Cardiac muscle cell (in vitro differentiated cells and primary cell): ENCODE results near the gene KLF6. TPM values are rescaled to one million over a fixed set of nuclear protein-coding genes. Genes with fewer than 3 reads are reported as not detected.
A peak's percentile ranks its signal among the peaks of the same experiment; 100 is the strongest.

Experiments used
- DNase-seq, 2 donors: peaks; one replicate each; pipeline versions ENCODE4 v3.0.0 to v3.0.0-alpha.2; 2010 to 2017; ENCODE audit warnings: low read depth in 1 of 2, low spot score in 1 of 2
- H3K27ac ChIP-seq: fragments of 200-600 bp; sonication (generic); 2 replicates; pipeline ENCODE4 v1.5.1; 2016
- H3K27me3 ChIP-seq: fragments of 200-600 bp; sonication (generic); 2 replicates; pipeline ENCODE4 v1.6.0; 2016; ENCODE audit warnings: control low read depth
- H3K36me3 ChIP-seq: fragments of 200-600 bp; sonication (generic); 2 replicates; pipeline ENCODE4 v1.5.1; 2016; ENCODE audit warnings: control low read depth
- H3K4me1 ChIP-seq: fragments of 200-600 bp; sonication (generic); 2 replicates; pipeline ENCODE4 v1.8.1; 2017; ENCODE audit warnings: low read depth, mild to moderate bottlenecking, mixed run types
- H3K4me3 ChIP-seq: fragments of 200-600 bp; sonication (generic); 2 replicates; pipeline ENCODE4 v1.5.1; 2016; ENCODE audit warnings: mild to moderate bottlenecking
- H3K9me3 ChIP-seq: fragments of 200-600 bp; sonication (generic); 2 replicates; pipeline ENCODE4 v1.5.1; 2017; ENCODE audit warnings: low read depth, mild to moderate bottlenecking, control low read depth
- CTCF ChIP-seq: IDR thresholded peaks from 2 replicates; pipeline ENCODE4 v1.5.1; 2012; ENCODE audit warnings: low read depth, mild to moderate bottlenecking, low read length
- polyA plus RNA-seq: library from polyadenylated mRNA; unstranded; fragments of >200 nt; fragmentation: Nextera tagmentation; extraction: Ambion mirVana; gene quantifications from 2 replicates; pipeline ENCODE4 v1.2.1, GENCODE V29; 2016
- total RNA-seq: library from RNA; depleted of rRNA; stranded (reverse); fragments of >200 nt; gene quantifications from 2 replicates; pipeline ENCODE4 v1.2.3, GENCODE V29; 2016

KLF6 gene
- total and polyA plus RNA-seq, 2 experiments from 2014 or later: 8.4 to 40.3 TPM

GRCh38 chr10:3749011-3749410 lies 36.0 kb downstream of the KLF6 start:
- H3K27me3 ChIP-seq: peaks cover 18% of the 10 kb centered on the region
- no peak for DNase-seq
- H3K9me3 ChIP-seq: no peaks in the 10 kb centered on the region
- H3K36me3 ChIP-seq: no peaks in the 10 kb centered on the region
- no peak for TF ChIP-seq CTCF
- peaks cover 34% of the 10 kb centered on the region for H3K4me1 ChIP-seq
- no peak overlapping the region for H3K27ac ChIP-seq
- H3K4me3 ChIP-seq: no peak overlapping the region

GRCh38 chr10:3748484-3748883 lies 36.5 kb downstream of the KLF6 start:
- H3K27me3 ChIP-seq: peaks cover 18% of the 10 kb centered on the region
- no peak overlapping the region for H3K27ac ChIP-seq
- H3K9me3 ChIP-seq: no peaks in the 10 kb centered on the region
- H3K36me3 ChIP-seq: no peaks in the 10 kb centered on the region
- no peak for TF ChIP-seq CTCF
- H3K4me3 ChIP-seq: no peak overlapping the region
- DNase-seq: peak in 1 of 2 donors; percentile 27
- peaks cover 35% of the 10 kb centered on the region for H3K4me1 ChIP-seq

- Histone ChIP-seq H3K27ac (no peak overlapping the region), H3K36me3 (no peaks in the 10 kb centered on the region), H3K27me3 (peaks cover 15% of the 10 kb centered on the region), H3K4me1 (peaks cover 35% of the 10 kb centered on the region), H3K4me3 (no peak overlapping the region), H3K9me3 (no peaks in the 10 kb centered on the region)
- TF ChIP-seq CTCF: no peak
- peak in 1 of 2 donors; percentile 81 for DNase-seq
These were observed 37.0 kb downstream of the KLF6 start for GRCh38 chr10:3747984-3748383.

DNA sequence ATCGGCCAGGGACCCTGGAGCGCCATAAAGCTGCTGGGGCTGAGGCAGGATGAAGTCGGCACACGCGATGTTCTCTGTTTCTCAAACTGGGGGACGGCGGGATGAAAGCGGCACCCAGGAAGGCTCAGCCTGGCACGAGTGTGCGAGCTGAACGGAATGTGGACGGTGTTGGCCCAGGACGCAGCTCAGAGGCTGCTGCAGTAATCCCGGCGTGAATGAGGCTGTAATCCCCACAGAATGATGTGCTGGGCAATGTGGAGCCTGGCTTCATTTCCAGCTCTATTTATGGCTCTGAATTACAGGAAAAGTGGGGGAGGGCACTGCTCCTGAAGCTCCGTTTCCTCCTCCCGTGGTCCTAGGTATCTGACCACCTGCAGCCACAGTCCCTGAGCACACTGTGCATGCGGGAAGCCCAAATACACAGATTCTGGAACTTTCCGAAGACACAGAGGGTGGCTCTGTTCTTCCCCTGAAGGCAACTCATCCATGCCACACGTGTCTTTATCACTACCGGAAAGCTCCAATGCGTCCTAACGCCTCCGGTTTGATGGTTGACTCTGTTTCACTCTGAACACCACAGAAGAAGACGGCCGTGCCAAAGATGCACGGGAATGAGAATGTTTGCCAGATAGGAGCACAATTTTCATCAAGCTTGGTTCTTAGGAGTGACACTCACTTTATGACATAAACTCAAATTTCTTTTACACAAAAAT lies 37.6 kb downstream of the KLF6 start:
- H3K27me3 ChIP-seq: peaks cover 15% of the 10 kb centered on the region

DNA sequence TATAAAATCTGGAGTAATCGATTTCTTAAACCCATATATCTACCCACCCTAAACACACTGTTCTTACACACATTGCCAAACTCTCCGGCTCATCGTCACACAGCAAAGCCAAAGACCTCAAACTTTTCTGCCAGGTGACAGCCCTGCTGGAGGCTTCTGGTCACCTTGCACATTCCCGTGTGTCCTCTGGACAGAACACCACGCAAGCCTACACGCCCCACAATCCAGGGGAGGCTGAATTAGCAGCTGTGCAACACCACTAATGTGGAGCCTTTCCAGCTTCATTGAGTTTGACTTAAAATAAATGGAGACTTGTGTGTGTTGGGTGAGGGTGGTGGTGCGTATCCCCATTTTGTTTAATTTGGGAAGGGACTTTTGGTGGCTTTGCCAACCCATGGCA lies 38.4 kb downstream of the KLF6 start:
- H3K27me3 ChIP-seq: peaks cover 15% of the 10 kb centered on the region
- H3K4me3 ChIP-seq: no peak overlapping the region
- peaks cover 31% of the 10 kb centered on the region for H3K4me1 ChIP-seq
- H3K9me3 ChIP-seq: no peaks in the 10 kb centered on the region
- no peak for DNase-seq
- no peak for TF ChIP-seq CTCF
- H3K36me3 ChIP-seq: no peaks in the 10 kb centered on the region
- H3K27ac ChIP-seq: no peak overlapping the region

More for the DNA sequence above, 37.6 kb downstream of the KLF6 start:
- H3K27ac ChIP-seq: no peak overlapping the region
- DNase-seq: peak in 1 of 2 donors; percentile 27
- no peaks in the 10 kb centered on the region for H3K9me3 ChIP-seq
- no peaks in the 10 kb centered on the region for H3K36me3 ChIP-seq
- H3K4me3 ChIP-seq: no peak overlapping the region
- peaks cover 35% of the 10 kb centered on the region for H3K4me1 ChIP-seq
- no peak for TF ChIP-seq CTCF
